Stimulated activated naive CD4-positive, alpha-beta T cell treated with Interleukin-2 at 50 U/mL for 16 hours (primary cell): Measurements from ENCODE around the gene CSN3.
"Not testable (repeated sequence)": the region's sequence is repeated elsewhere in the genome, so short reads cannot be mapped to it uniquely, and the experiment has no call there.

Experiments used
- DNase-seq: peaks from one replicate; lab custom pipeline; 2025; lab: John Stamatoyannopoulos, UW

CSN3 gene

GRCh38 chr4:70242297-70242696, at the start of gene CSN3:
CSN3 (plus strand) TSS chr4:70242597; CDS start chr4:70244820, 2,223 bp downstream.
- DNase-seq = not testable (repeated sequence)

GRCh38 chr4:70192895-70193294, 49.5 kb upstream of the CSN3 start:
- no peak for DNase-seq

GRCh38 chr4:70195425-70195824, 47.0 kb upstream of the CSN3 start, which contains the start of gene ODAM:
ODAM (plus strand) TSS chr4:70195725; CDS start chr4:70196544, 819 bp downstream.
- DNase-seq = no peak

- no peak for DNase-seq
Measured at GRCh38 chr4:70196857-70197256, 45.5 kb upstream of the CSN3 start.

- no peak for DNase-seq
Measured at GRCh38 chr4:70197842-70198241, 44.6 kb upstream of the CSN3 start.

- no peak for DNase-seq
Measured at GRCh38 chr4:70203601-70204000, 38.8 kb upstream of the CSN3 start.

GRCh38 chr4:70212752-70213151, 29.6 kb upstream of the CSN3 start:
- not testable (repeated sequence) for DNase-seq

- DNase-seq = not testable (repeated sequence)
Measured at GRCh38 chr4:70216109-70216508, 26.3 kb upstream of the CSN3 start.

- DNase-seq = not testable (repeated sequence)
Measured at GRCh38 chr4:70216550-70216949, 25.8 kb upstream of the CSN3 start.

GRCh38 chr4:70221389-70221788, 21.0 kb upstream of the CSN3 start:
- DNase-seq = not testable (repeated sequence)

- not testable (repeated sequence) for DNase-seq
Measured at GRCh38 chr4:70221818-70222217, 20.6 kb upstream of the CSN3 start.

- no peak for DNase-seq
Measured at GRCh38 chr4:70225824-70226223, 16.6 kb upstream of the CSN3 start, which contains the start of gene FDCSP. FDCSP (plus strand) TSS chr4:70226124; CDS start chr4:70231195, 5,071 bp downstream.

GRCh38 chr4:70236125-70236524, 6.3 kb upstream of the CSN3 start:
- DNase-seq = no peak

GRCh38 chr4:70239131-70239883, 3.1 kb upstream of the CSN3 start:
- DNase-seq = no peak

GRCh38 chr4:70239884-70240591, 2.4 kb upstream of the CSN3 start:
- DNase-seq = no peak

GRCh38 chr4:70243091-70243490, 694 bp downstream of the CSN3 start:
- no peak for DNase-seq

GRCh38 chr4:70251250-70251944, 9.0 kb downstream of the CSN3 start:
- no peak for DNase-seq

- DNase-seq = no peak
Measured at GRCh38 chr4:70251945-70252277, 9.5 kb downstream of the CSN3 start.

GRCh38 chr4:70269674-70270073, 27.3 kb downstream of the CSN3 start:
- DNase-seq = no peak

- no peak for DNase-seq
Measured at GRCh38 chr4:70277121-70277520, 34.7 kb downstream of the CSN3 start.

- no peak for DNase-seq
Measured at GRCh38 chr4:70280567-70280966, 38.2 kb downstream of the CSN3 start.

- DNase-seq = no peak
Measured at GRCh38 chr4:70288651-70289050, 46.3 kb downstream of the CSN3 start.

- DNase-seq = no peak
Measured at GRCh38 chr4:70291341-70291740, 48.9 kb downstream of the CSN3 start.
